GM19035 (cell line): Measurements from ENCODE around the gene PTAFR.

ENCODE experiments used
- ATAC-seq: cut with Tn5 transposase; IDR thresholded peaks from one replicate; pipeline ENCODE4 v1.9.1; 2021; ENCODE audit not compliant: unreplicated experiment

PTAFR gene

GRCh38 chr1:28122183-28122582, 54.3 kb downstream of the PTAFR start:
- no peak for ATAC-seq

- no peak for ATAC-seq
Measured at GRCh38 chr1:28119556-28119955, 56.9 kb downstream of the PTAFR start.

GRCh38 chr1:28118640-28119307, 57.7 kb downstream of the PTAFR start:
- no peak for ATAC-seq

- ATAC-seq = no peak
Measured at GRCh38 chr1:28115267-28115666, 61.2 kb downstream of the PTAFR start.

- ATAC-seq = no peak
Measured at GRCh38 chr1:28114844-28115243, 61.6 kb downstream of the PTAFR start.

- no peak for ATAC-seq
Measured at GRCh38 chr1:28113242-28113572, 63.3 kb downstream of the PTAFR start.

GRCh38 chr1:28112388-28113241, 63.9 kb downstream of the PTAFR start:
- ATAC-seq = no peak

- ATAC-seq = no peak
Measured at GRCh38 chr1:28111157-28111556, 65.3 kb downstream of the PTAFR start.

- no peak for ATAC-seq
Measured at GRCh38 chr1:28110555-28110954, 65.9 kb downstream of the PTAFR start.

- ATAC-seq = no peak
Measured at GRCh38 chr1:28109639-28110038, 66.9 kb downstream of the PTAFR start.

GRCh38 chr1:28108001-28108400, 68.5 kb downstream of the PTAFR start:
- ATAC-seq = no peak

- ATAC-seq = no peak
Measured at GRCh38 chr1:28104866-28105467, 71.5 kb downstream of the PTAFR start.

- ATAC-seq = no peak
Measured at GRCh38 chr1:28102189-28102588, 74.3 kb downstream of the PTAFR start.

GRCh38 chr1:28099050-28099769, 77.3 kb downstream of the PTAFR start:
- no peak for ATAC-seq
